Smooth muscle cell of the umbilical artery (primary cell): ENCODE data around the gene INSL3. TPM values are rescaled to one million over a fixed set of nuclear protein-coding genes. Genes with fewer than 3 reads are reported as not detected.

Source experiments
- total RNA-seq: library from RNA; depleted of rRNA; stranded (reverse); fragments of >200 nt; gene quantifications from 2 replicates; pipeline ENCODE4 v1.2.3, GENCODE V29; 2014

The INSL3 gene
- total RNA-seq, result not detected in 2 replicates

GRCh38 chr19:17821190-17821589 lies at the start of gene INSL3:
Gene INSL3, minus strand, starts transcription at chr19:17821519. Its CDS starts 13 bp downstream, at chr19:17821506.

GRCh38 chr19:17859533-17860330 lies 38.4 kb upstream of the INSL3 start, which contains the start of gene RPL18A:
Gene RPL18A, plus strand, starts transcription at chr19:17859910. Its CDS starts 47 bp downstream, at chr19:17859957.

GRCh38 chr19:17847538-17848366 lies 26.4 kb upstream of the INSL3 start, which contains the start of gene JAK3:
Gene JAK3, minus strand, starts transcription at chr19:17847982. Its CDS starts 3,565 bp downstream, at chr19:17844417.

GRCh38 chr19:17794731-17795494 lies 26.4 kb downstream of the INSL3 start, which contains the start of gene B3GNT3:
Gene B3GNT3, plus strand, starts transcription at chr19:17795138. Its CDS starts 12,670 bp downstream, at chr19:17807808.

Other genes starting within 250 kb of the INSL3 start
- gene UNC13A, start 133.2 kb downstream of the INSL3 start, total RNA-seq, result 0.30 and 0.97 TPM in 2 replicates
- 11.3 and 52.6 TPM in 2 replicates for gene MAP1S, start 102.0 kb downstream of the INSL3 start, total RNA-seq
- gene FCHO1, start 70.0 kb downstream of the INSL3 start, total RNA-seq, result 0.37 TPM in 1 of 2 replicates, not detected in the other
- gene B3GNT3, start 26.4 kb downstream of the INSL3 start, total RNA-seq, result not detected in 2 replicates
- 2.7 and 3.4 TPM in 2 replicates for gene JAK3, start 26.5 kb upstream of the INSL3 start, total RNA-seq
- gene RPL18A, start 38.4 kb upstream of the INSL3 start, total RNA-seq, result 611 and 1,014 TPM in 2 replicates
- gene SLC5A5, start 50.4 kb upstream of the INSL3 start, total RNA-seq, result not detected in 2 replicates
- 21.1 and 46.0 TPM in 2 replicates for gene CCDC124, start 111.5 kb upstream of the INSL3 start, total RNA-seq
- not detected in 2 replicates for gene KCNN1, start 145.6 kb upstream of the INSL3 start, total RNA-seq
- 6.8 and 7.2 TPM in 2 replicates for gene ARRDC2, start 186.7 kb upstream of the INSL3 start, total RNA-seq